Germinal center (tissue), 1 donor: ENCODE results near the gene CLEC2D.
"Not testable (repeated sequence)": the region's sequence is repeated elsewhere in the genome, so short reads cannot be mapped to it uniquely, and the experiment has no call there.

ENCODE experiments used
- DNase-seq: peaks from one replicate; pipeline ENCODE4 v3.0.0; 2012; ENCODE audit warnings: mixed read lengths, low spot score

Gene CLEC2D

GRCh38 chr12:9660046-9660445 lies 9.5 kb upstream of the CLEC2D start:
- no peak for DNase-seq

GRCh38 chr12:9661720-9662119 lies 7.8 kb upstream of the CLEC2D start:
- no peak for DNase-seq

- DNase-seq: no peak
These were observed 7.0 kb upstream of the CLEC2D start for GRCh38 chr12:9662488-9662887.

GRCh38 chr12:9667403-9668160 lies 1.9 kb upstream of the CLEC2D start:
- DNase-seq: no peak

GRCh38 chr12:9668161-9669018 lies 1.1 kb upstream of the CLEC2D start:
- no peak for DNase-seq

- DNase-seq: no peak
These were observed 540 bp upstream of the CLEC2D start for GRCh38 chr12:9669019-9669326.

- DNase-seq: not testable (repeated sequence)
These were observed 2.8 kb downstream of the CLEC2D start for GRCh38 chr12:9672340-9672739.

- DNase-seq: no peak
These were observed 4.1 kb downstream of the CLEC2D start for GRCh38 chr12:9673404-9674225.

- no peak for DNase-seq
These were observed 4.7 kb downstream of the CLEC2D start for GRCh38 chr12:9674226-9674590.

- not testable (repeated sequence) for DNase-seq
These were observed 13.0 kb downstream of the CLEC2D start for GRCh38 chr12:9682508-9682907.

GRCh38 chr12:9682949-9683348 lies 13.4 kb downstream of the CLEC2D start:
- not testable (repeated sequence) for DNase-seq

GRCh38 chr12:9685366-9685765 lies 15.9 kb downstream of the CLEC2D start:
- not testable (repeated sequence) for DNase-seq

- no peak for DNase-seq
These were observed 16.4 kb downstream of the CLEC2D start for GRCh38 chr12:9685915-9686314.

- DNase-seq: no peak
These were observed 17.7 kb downstream of the CLEC2D start for GRCh38 chr12:9687228-9687627.

GRCh38 chr12:9692909-9693308 lies 23.4 kb downstream of the CLEC2D start:
- no peak for DNase-seq

GRCh38 chr12:9694241-9694640 lies 24.7 kb downstream of the CLEC2D start:
- no peak for DNase-seq

GRCh38 chr12:9695150-9695549 lies 25.6 kb downstream of the CLEC2D start:
- DNase-seq: not testable (repeated sequence)

- not testable (repeated sequence) for DNase-seq
These were observed 26.1 kb downstream of the CLEC2D start for GRCh38 chr12:9695661-9696060.

- no peak for DNase-seq
These were observed 28.1 kb downstream of the CLEC2D start for GRCh38 chr12:9697619-9698018.

- DNase-seq: no peak
These were observed 29.2 kb downstream of the CLEC2D start for GRCh38 chr12:9698681-9699080.

GRCh38 chr12:9699269-9699897 lies 29.9 kb downstream of the CLEC2D start:
- no peak for DNase-seq
